Activated T-cell treated with anti-CD3 and anti-CD28 coated beads, Interleukin-2, amount 50 U/mL, for 72 hours (primary cell): ENCODE data around the gene DTNB. TPM values are rescaled to one million over a fixed set of nuclear protein-coding genes. Genes with fewer than 3 reads are reported as not detected.

Experiments
- ATAC-seq, 2 donors: fragments of 150-1000 bp; cut with Tn5 transposase; replicated peaks in 1 of 2; 2 replicates each; pipeline ENCODE4 v1.10.0; 2021; ENCODE audit warnings: moderate library complexity in 2 of 2, mild to moderate bottlenecking in 1 of 2
- DNase-seq, 2 donors: peaks; one replicate each; pipeline ENCODE4 v3.0.0; 2021 to 2022; ENCODE audit warnings: mixed read lengths in 1 of 2
- H3K27ac Mint-ChIP-seq: one replicate; pipeline ENCODE4 v1.8.0; 2022; ENCODE audit warnings: mild to moderate bottlenecking, moderate library complexity, mixed read lengths
- H3K27me3 Mint-ChIP-seq: one replicate; pipeline ENCODE4 v1.8.0; 2022; ENCODE audit warnings: low read depth, mixed read lengths
- H3K36me3 Mint-ChIP-seq, 2 donors: one replicate each; pipeline ENCODE4 v1.8.0; 2022; ENCODE audit warnings: mixed read lengths in 2 of 2, mild to moderate bottlenecking in 1 of 2; ENCODE audit not compliant: insufficient read depth in 2 of 2
- H3K4me1 Mint-ChIP-seq: one replicate; pipeline ENCODE4 v1.8.0; 2022; ENCODE audit warnings: low read depth, mixed read lengths
- H3K4me3 Mint-ChIP-seq, 2 donors: one replicate each; pipeline ENCODE4 v1.8.0; 2022; ENCODE audit warnings: mild to moderate bottlenecking in 2 of 2, mixed read lengths in 2 of 2, moderate library complexity in 2 of 2
- H3K9me3 Mint-ChIP-seq, 2 donors: one replicate each; pipeline ENCODE4 v1.8.0; 2022; ENCODE audit warnings: mixed read lengths in 2 of 2
- total RNA-seq, 2 donors: library from RNA; stranded (reverse); gene quantifications; one replicate each; pipeline ENCODE4 v1.2.3, GENCODE V29; 2022

The DTNB gene
- total RNA-seq, 2 donors from 2014 or later: 29.7 to 31.2 TPM

- ATAC-seq (no peak), DNase-seq (no peak)
- Mint-ChIP-seq H3K9me3 (peaks cover 0 to 2% of the 10 kb centered on the region in 2 donors), H3K4me1 (no peaks in the 10 kb centered on the region), H3K27ac (no peak overlapping the region), H3K4me3 (no peak overlapping the region), H3K36me3 (no peaks in the 10 kb centered on the region), H3K27me3 (no peaks in the 10 kb centered on the region)
Observed at GRCh38 chr2:25467743-25468142, 205.6 kb downstream of the DTNB start.

GRCh38 chr2:25462021-25462420 is 211.4 kb downstream of the DTNB start:
- Mint-ChIP-seq H3K4me3 (no peak overlapping the region), H3K9me3 (peaks cover 0 to 2% of the 10 kb centered on the region in 2 donors), H3K36me3 (no peaks in the 10 kb centered on the region), H3K27ac (no peak overlapping the region), H3K27me3 (no peaks in the 10 kb centered on the region), H3K4me1 (no peaks in the 10 kb centered on the region)
- ATAC-seq (no peak), DNase-seq (no peak)

- H3K27ac Mint-ChIP-seq: peak overlapping the region; percentile 0
- no peaks in the 10 kb centered on the region for H3K36me3 Mint-ChIP-seq
- peaks cover 0 to 2% of the 10 kb centered on the region in 2 donors for H3K9me3 Mint-ChIP-seq
- H3K27me3 Mint-ChIP-seq: no peaks in the 10 kb centered on the region
- DNase-seq (no peak), ATAC-seq (no peak)
- H3K4me3 Mint-ChIP-seq: no peak overlapping the region
- H3K4me1 Mint-ChIP-seq: peaks cover under 1% of the 10 kb centered on the region
Observed at GRCh38 chr2:25460261-25460905, 213.0 kb downstream of the DTNB start.

- no peak for ATAC-seq
- Mint-ChIP-seq H3K27me3 (no peaks in the 10 kb centered on the region), H3K36me3 (peaks cover 2 to 3% of the 10 kb centered on the region in 2 donors), H3K9me3 (no peaks in the 10 kb centered on the region), H3K4me1 (peaks cover 37% of the 10 kb centered on the region), H3K27ac (peak overlapping the region; percentile 94), H3K4me3 (no peak overlapping the region)
- DNase-seq: no peak
Observed at GRCh38 chr2:25454824-25455611, 218.4 kb downstream of the DTNB start.

DNA sequence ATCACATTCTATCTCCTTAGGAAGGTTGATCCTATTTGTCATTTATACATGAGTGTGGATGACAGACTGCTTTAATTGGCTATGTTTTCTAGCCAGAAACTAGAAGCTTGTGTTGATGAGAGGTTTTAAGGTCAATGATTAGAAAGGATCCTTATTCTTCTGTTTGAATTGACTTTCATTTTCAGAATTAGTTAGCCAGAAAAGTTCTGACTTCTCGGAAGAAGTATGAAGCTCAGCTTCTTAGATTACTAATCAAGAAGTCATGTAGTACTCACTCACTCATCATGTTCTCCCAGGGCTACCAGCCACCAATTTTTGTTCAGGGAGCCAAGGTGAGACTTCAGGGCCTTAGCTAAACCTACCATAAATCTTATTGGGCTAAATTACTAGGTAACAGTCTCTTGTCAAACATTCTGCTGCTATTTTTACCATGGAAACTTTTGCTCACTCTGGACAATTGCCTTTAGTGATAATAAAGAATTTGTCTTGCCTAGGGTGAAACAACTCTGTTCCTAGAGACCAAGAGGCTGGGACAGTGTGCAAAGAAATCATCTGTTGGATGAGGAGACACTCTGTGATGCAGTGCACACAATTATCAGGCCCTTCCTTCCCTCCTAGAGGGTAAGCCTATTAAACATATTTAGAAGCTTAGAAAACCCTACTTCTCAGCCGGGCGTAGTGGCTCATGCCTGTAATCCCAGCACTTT is 220.0 kb downstream of the DTNB start:
- Mint-ChIP-seq H3K4me1 (peaks cover 37% of the 10 kb centered on the region), H3K27me3 (no peaks in the 10 kb centered on the region), H3K4me3 (peak overlapping the region; percentile 61 to 87), H3K9me3 (no peaks in the 10 kb centered on the region), H3K36me3 (peaks cover 2 to 3% of the 10 kb centered on the region in 2 donors), H3K27ac (peak overlapping the region; percentile 96)
- ATAC-seq (peak; percentile 98 to 99), DNase-seq (peak; percentile 55 to 66)

DNA sequence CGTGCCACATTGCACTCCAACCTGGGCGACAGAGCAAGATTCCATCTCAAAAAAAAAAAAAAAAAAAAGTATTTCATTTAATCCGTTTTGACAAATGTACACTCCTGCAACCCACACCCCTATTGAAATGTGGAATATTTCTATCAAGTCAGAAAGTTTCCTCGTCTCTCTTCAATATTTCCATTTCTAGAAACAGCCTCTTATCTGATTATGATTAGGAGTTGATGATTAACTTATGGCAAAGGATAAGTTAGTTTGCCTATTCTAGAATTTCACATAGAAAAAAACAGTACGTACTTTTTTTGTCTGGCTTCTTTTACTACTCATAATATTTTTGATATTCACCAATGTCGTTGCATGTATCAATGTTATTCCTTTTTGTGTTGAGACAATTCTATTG is 224.6 kb downstream of the DTNB start:
- peaks cover 2 to 6% of the 10 kb centered on the region in 2 donors for H3K36me3 Mint-ChIP-seq
- DNase-seq: no peak
- H3K9me3 Mint-ChIP-seq: no peaks in the 10 kb centered on the region
- H3K4me1 Mint-ChIP-seq: peaks cover 20% of the 10 kb centered on the region
- H3K27me3 Mint-ChIP-seq: no peaks in the 10 kb centered on the region
- no peak for ATAC-seq
- H3K4me3 Mint-ChIP-seq: no peak overlapping the region
- no peak overlapping the region for H3K27ac Mint-ChIP-seq

DNA sequence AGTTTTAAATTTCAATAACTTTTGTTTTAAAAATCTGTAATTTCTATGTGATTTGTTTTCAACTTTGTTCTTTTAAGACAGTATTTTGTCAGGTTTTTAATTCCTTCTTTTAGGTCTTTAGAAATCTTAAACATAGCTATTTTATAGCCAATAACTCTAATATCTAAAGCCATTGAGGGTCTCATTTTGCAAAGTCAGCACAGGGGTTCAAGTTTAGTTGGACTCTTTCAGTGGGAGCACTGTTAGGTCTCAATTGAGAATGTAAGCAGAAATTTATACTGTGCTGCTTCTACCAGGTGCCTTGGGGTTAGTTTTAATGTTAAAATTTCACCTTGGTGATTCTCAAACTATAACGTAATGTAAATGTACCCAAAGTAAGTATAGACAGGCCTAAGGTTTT is 226.4 kb downstream of the DTNB start:
- DNase-seq: no peak
- no peak overlapping the region for H3K27ac Mint-ChIP-seq
- H3K27me3 Mint-ChIP-seq: no peaks in the 10 kb centered on the region
- peaks cover 2% of the 10 kb centered on the region for H3K4me1 Mint-ChIP-seq
- no peak overlapping the region for H3K4me3 Mint-ChIP-seq
- ATAC-seq: no peak
- H3K9me3 Mint-ChIP-seq: no peaks in the 10 kb centered on the region
- peaks cover 2 to 6% of the 10 kb centered on the region in 2 donors for H3K36me3 Mint-ChIP-seq

- H3K9me3 Mint-ChIP-seq: no peaks in the 10 kb centered on the region
Observed at GRCh38 chr2:25446122-25446521, 227.3 kb downstream of the DTNB start.

GRCh38 chr2:25445464-25445863 is 227.9 kb downstream of the DTNB start:
- ATAC-seq (no peak), DNase-seq (no peak)
- H3K27me3 Mint-ChIP-seq: no peaks in the 10 kb centered on the region
- H3K4me3 Mint-ChIP-seq: no peak overlapping the region
- peaks cover 0 to 3% of the 10 kb centered on the region in 2 donors for H3K36me3 Mint-ChIP-seq
- H3K4me1 Mint-ChIP-seq: no peaks in the 10 kb centered on the region
- H3K27ac Mint-ChIP-seq: no peak overlapping the region
- H3K9me3 Mint-ChIP-seq: no peaks in the 10 kb centered on the region

More at GRCh38 chr2:25446122-25446521, 227.3 kb downstream of the DTNB start:
- Mint-ChIP-seq H3K36me3 (peaks cover 0 to 3% of the 10 kb centered on the region in 2 donors), H3K4me1 (no peaks in the 10 kb centered on the region), H3K4me3 (no peak overlapping the region), H3K27ac (no peak overlapping the region), H3K27me3 (no peaks in the 10 kb centered on the region)
- ATAC-seq (no peak), DNase-seq (no peak)

GRCh38 chr2:25444608-25445270 is 228.6 kb downstream of the DTNB start:
- peaks cover 0 to 3% of the 10 kb centered on the region in 2 donors for H3K36me3 Mint-ChIP-seq
- H3K27me3 Mint-ChIP-seq: no peaks in the 10 kb centered on the region
- no peaks in the 10 kb centered on the region for H3K4me1 Mint-ChIP-seq
- no peak for ATAC-seq
- no peak overlapping the region for H3K27ac Mint-ChIP-seq
- DNase-seq: no peak
- no peak overlapping the region for H3K4me3 Mint-ChIP-seq
- no peaks in the 10 kb centered on the region for H3K9me3 Mint-ChIP-seq

- Mint-ChIP-seq H3K9me3 (no peaks in the 10 kb centered on the region), H3K4me3 (no peak overlapping the region), H3K27ac (no peak overlapping the region), H3K4me1 (no peaks in the 10 kb centered on the region), H3K27me3 (no peaks in the 10 kb centered on the region), H3K36me3 (peaks cover 0 to 3% of the 10 kb centered on the region in 2 donors)
- ATAC-seq (no peak), DNase-seq (no peak)
Observed at GRCh38 chr2:25443766-25444165, 229.6 kb downstream of the DTNB start.

DNA sequence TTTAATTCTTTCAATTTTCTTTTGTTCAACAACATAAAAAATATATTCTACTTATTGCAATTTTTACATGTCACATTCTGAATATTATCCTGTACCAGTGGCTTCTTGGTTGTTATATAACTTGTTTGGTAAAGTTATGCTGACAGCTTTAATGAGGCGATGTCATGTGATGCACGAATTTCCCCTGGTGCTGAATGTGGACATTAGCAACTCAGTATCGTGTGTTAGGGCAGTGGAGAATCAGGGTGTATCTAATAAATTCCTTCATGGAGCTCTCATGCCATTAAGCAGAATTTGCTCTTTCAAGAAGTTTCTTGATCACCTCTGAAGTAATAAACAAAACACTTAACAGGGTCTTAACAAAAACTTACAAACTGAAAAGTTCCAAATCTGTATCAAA is 232.0 kb downstream of the DTNB start:
- H3K27ac Mint-ChIP-seq: no peak overlapping the region
- no peaks in the 10 kb centered on the region for H3K9me3 Mint-ChIP-seq
- no peak for DNase-seq
- H3K4me3 Mint-ChIP-seq: no peak overlapping the region
- no peak for ATAC-seq
- H3K4me1 Mint-ChIP-seq: peaks cover 11% of the 10 kb centered on the region
- H3K27me3 Mint-ChIP-seq: no peaks in the 10 kb centered on the region
- peaks cover 0 to 3% of the 10 kb centered on the region in 2 donors for H3K36me3 Mint-ChIP-seq

- Mint-ChIP-seq H3K4me1 (peaks cover 11% of the 10 kb centered on the region), H3K4me3 (no peak overlapping the region), H3K27ac (no peak overlapping the region), H3K36me3 (no peaks in the 10 kb centered on the region), H3K9me3 (no peaks in the 10 kb centered on the region), H3K27me3 (no peaks in the 10 kb centered on the region)
- no peak for ATAC-seq
- DNase-seq: no peak
Observed at GRCh38 chr2:25438793-25439192, 234.6 kb downstream of the DTNB start.
